AG04450 (cell line): ENCODE results near the gene GNAI2. TPM values are rescaled to one million over a fixed set of nuclear protein-coding genes. Genes with fewer than 3 reads are reported as not detected.
"Not testable (repeated sequence)": the region's sequence is repeated elsewhere in the genome, so short reads cannot be mapped to it uniquely, and the experiment has no call there.

Experiments used
- CTCF ChIA-PET: fragments of 300-600, 350-600 bp; formaldehyde crosslinking; extraction: SDS; loops from one replicate; lab custom pipeline; 2022; ENCODE audit warnings: antibody characterized with exemption, inconsistent platforms; lab: Charles Lee
- POLR2A ChIA-PET: fragments of 350-600 bp; formaldehyde crosslinking; extraction: SDS; loops from one replicate; lab custom pipeline; 2021; ENCODE audit warnings: antibody characterized with exemption, inconsistent platforms; lab: Yijun Ruan, JAX
- DNase-seq: peaks from one replicate; pipeline ENCODE4 v3.0.0-alpha.2; 2011; ENCODE audit warnings: low read depth, low spot score
- H3K27ac ChIP-seq: one replicate; pipeline ENCODE4 v1.5.1; 2012; ENCODE audit warnings: low read depth, low read length, control low read depth
- H3K27me3 ChIP-seq: one replicate; pipeline ENCODE4 v1.6.0; 2012; ENCODE audit warnings: low read length; ENCODE audit not compliant: control insufficient read depth, insufficient read depth
- H3K4me3 ChIP-seq: 2 replicates; pipeline ENCODE4 v1.5.1; 2011; ENCODE audit warnings: mild to moderate bottlenecking, low read depth, low read length, control low read depth
- H3K9me3 ChIP-seq: 2 replicates; pipeline ENCODE4 v1.5.1; 2012; ENCODE audit warnings: low read length; ENCODE audit not compliant: control insufficient read depth, insufficient read depth
- CTCF ChIP-seq: IDR thresholded peaks from 2 replicates; pipeline ENCODE4 v1.5.1; 2011; ENCODE audit warnings: low read depth, low read length, control low read depth, inconsistent platforms
- polyA plus RNA-seq: library from polyadenylated mRNA; depleted of rRNA; stranded (reverse); fragments of >200 nt; gene quantifications from 2 replicates; pipeline ENCODE4 v1.2.3, GENCODE V29; 2011

Gene GNAI2
- polyA plus RNA-seq, 1 experiment: 603 TPM

- H3K9me3 ChIP-seq: no peaks in the 10 kb centered on the region; the same call in 1 of the 2 replicates
- H3K27me3 ChIP-seq: peaks cover 10% of the 10 kb centered on the region
- no peak overlapping the region for H3K27ac ChIP-seq
- peak; percentile 64 for TF ChIP-seq CTCF
- ChIA-PET POLR2A (interaction anchor here (0.6 to 1.7 kb wide), 6 partner anchors 8 to 282 kb away, joined by 3 to 7 read pairs (median 3); partner anchors contain the start of gene GNAI2), CTCF (interaction anchor here (0.5 to 15.6 kb wide), 23 partner anchors 8 to 97 kb away, joined by 3 to 324 read pairs (median 6); partner anchors contain the start of genes GNAI2, GNAT1 and SLC38A3)
- DNase-seq: peak; percentile 55
- H3K4me3 ChIP-seq: peak overlapping the region; percentile 83
Measured at GRCh38 chr3:50227390-50228183, 8.4 kb upstream of the GNAI2 start.

- not testable (repeated sequence) for H3K27me3 ChIP-seq, H3K27ac ChIP-seq, H3K9me3 ChIP-seq, DNase-seq
- POLR2A ChIA-PET: interaction anchor here (0.6 to 0.8 kb wide), 2 partner anchors 18 to 283 kb away, joined by 3 read pairs; no protein-coding TSS in a partner anchor
- H3K4me3 ChIP-seq: peak overlapping the region; percentile 83
- CTCF ChIA-PET: interaction anchor here (0.6 to 15.6 kb wide), 7 partner anchors 18 to 96 kb away, joined by 3 to 324 read pairs (median 6); partner anchors contain the start of gene GNAT1
Measured at GRCh38 chr3:50228184-50228763, 7.7 kb upstream of the GNAI2 start.

- no peaks in the 10 kb centered on the region for H3K27me3 ChIP-seq
- H3K9me3 ChIP-seq: no peaks in the 10 kb centered on the region; the same call in 1 of the 2 replicates
- no peak for DNase-seq
- POLR2A ChIA-PET: no interaction called here
- TF ChIP-seq CTCF: no peak
- H3K4me3 ChIP-seq: no peak overlapping the region
- CTCF ChIA-PET: interaction anchor here (1.0 to 5.5 kb wide), 2 partner anchors 17 to 31 kb away, joined by 5 to 45 read pairs; no protein-coding TSS in a partner anchor
- H3K27ac ChIP-seq: no peak overlapping the region
Measured at GRCh38 chr3:50229490-50229889, 6.5 kb upstream of the GNAI2 start.

- Histone ChIP-seq H3K9me3 (no peaks in the 10 kb centered on the region; the same call in 1 of the 2 replicates), H3K27ac (no peak overlapping the region), H3K4me3 (no peak overlapping the region), H3K27me3 (no peaks in the 10 kb centered on the region)
- ChIA-PET CTCF (interaction anchor here (1.0 to 1.9 kb wide), 2 partner anchors 17 to 30 kb away, joined by 4 to 12 read pairs; no protein-coding TSS in a partner anchor), POLR2A (interaction anchor here (1.5 kb wide), 1 partner anchor 34 kb away, joined by 7 read pairs; no protein-coding TSS in a partner anchor)
- no peak for DNase-seq
- no peak for TF ChIP-seq CTCF
Measured at GRCh38 chr3:50230104-50230793, 5.8 kb upstream of the GNAI2 start.

- ChIA-PET POLR2A (interaction anchor here (1.5 kb wide), 1 partner anchor 34 kb away, joined by 7 read pairs; no protein-coding TSS in a partner anchor), CTCF (interaction anchor here (1.0 to 1.9 kb wide), 2 partner anchors 16 to 29 kb away, joined by 4 to 12 read pairs; no protein-coding TSS in a partner anchor)
Measured at GRCh38 chr3:50230794-50231125, 5.2 kb upstream of the GNAI2 start.

More at GRCh38 chr3:50230794-50231125, 5.2 kb upstream of the GNAI2 start:
- Histone ChIP-seq H3K4me3 (no peak overlapping the region), H3K27ac (no peak overlapping the region), H3K27me3 (no peaks in the 10 kb centered on the region), H3K9me3 (no peaks in the 10 kb centered on the region; the same call in 1 of the 2 replicates)
- TF ChIP-seq CTCF: no peak
- DNase-seq: no peak
